Lower leg skin (tissue), 3 donors: Measurements from ENCODE around the gene GNAL.

ENCODE experiments used
- POLR2A ChIP-seq, 2 donors: fragments of 450-650 bp; IDR thresholded peaks; one replicate each; pipeline ENCODE4 v1.6.1; 2016 to 2017; ENCODE audit warnings: antibody characterized with exemption in 2 of 2, mild to moderate bottlenecking in 1 of 2, moderate library complexity in 1 of 2
- TF ChIP-seq, protein P1 (sequence below), 3 donors: fragments of 450-650 bp; IDR thresholded peaks; one replicate each; pipeline ENCODE4 v1.5.1; 2016; ENCODE audit warnings: antibody characterized with exemption in 3 of 3, mild to moderate bottlenecking in 3 of 3, moderate library complexity in 2 of 3

DNA sequence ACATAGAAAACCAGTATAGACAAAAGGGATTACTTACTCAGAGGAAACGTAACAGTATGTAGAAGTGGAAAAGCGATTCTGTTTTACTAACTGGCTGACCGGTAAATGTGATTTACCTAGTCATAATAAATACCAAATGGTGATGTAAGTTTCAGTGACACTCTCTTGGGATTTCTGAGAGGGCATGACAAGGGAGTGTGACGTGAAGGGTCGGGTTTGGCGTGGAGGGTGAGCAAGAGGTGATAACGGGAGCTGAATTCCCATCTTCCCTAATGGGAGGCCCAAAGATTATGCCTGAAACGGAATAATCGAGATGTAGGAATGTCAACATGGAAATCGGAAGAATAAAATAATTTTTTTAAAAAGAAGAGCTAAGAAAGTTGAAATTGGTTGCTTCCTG is 12.7 kb upstream of the GNAL start:
- TF ChIP-seq, protein P1, sequence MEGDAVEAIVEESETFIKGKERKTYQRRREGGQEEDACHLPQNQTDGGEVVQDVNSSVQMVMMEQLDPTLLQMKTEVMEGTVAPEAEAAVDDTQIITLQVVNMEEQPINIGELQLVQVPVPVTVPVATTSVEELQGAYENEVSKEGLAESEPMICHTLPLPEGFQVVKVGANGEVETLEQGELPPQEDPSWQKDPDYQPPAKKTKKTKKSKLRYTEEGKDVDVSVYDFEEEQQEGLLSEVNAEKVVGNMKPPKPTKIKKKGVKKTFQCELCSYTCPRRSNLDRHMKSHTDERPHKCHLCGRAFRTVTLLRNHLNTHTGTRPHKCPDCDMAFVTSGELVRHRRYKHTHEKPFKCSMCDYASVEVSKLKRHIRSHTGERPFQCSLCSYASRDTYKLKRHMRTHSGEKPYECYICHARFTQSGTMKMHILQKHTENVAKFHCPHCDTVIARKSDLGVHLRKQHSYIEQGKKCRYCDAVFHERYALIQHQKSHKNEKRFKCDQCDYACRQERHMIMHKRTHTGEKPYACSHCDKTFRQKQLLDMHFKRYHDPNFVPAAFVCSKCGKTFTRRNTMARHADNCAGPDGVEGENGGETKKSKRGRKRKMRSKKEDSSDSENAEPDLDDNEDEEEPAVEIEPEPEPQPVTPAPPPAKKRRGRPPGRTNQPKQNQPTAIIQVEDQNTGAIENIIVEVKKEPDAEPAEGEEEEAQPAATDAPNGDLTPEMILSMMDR (IDR thresholded peaks at IDR 0.05), result no peak
- TF ChIP-seq POLR2A (IDR thresholded peaks at IDR 0.05), result no peak
